Upper lobe of right lung (tissue), 1 donor: Measurements from ENCODE around the gene FCMR. TPM values are rescaled to one million over a fixed set of nuclear protein-coding genes. Genes with fewer than 3 reads are reported as not detected.
"Not testable (repeated sequence)": the region's sequence is repeated elsewhere in the genome, so short reads cannot be mapped to it uniquely, and the experiment has no call there.

Experiments used
- ATAC-seq: fragments of 200-7000 bp; cut with Tn5 transposase; one replicate; pipeline ENCODE4 v1.9.1; 2020; ENCODE audit warnings: mild to moderate bottlenecking, moderate library complexity
- DNase-seq: peaks from one replicate; pipeline ENCODE4 v3.0.0-alpha.2; 2020
- H3K27ac ChIP-seq: fragments of 200-600 bp; one replicate; pipeline ENCODE4 v1.8.0; 2022
- H3K27me3 ChIP-seq: fragments of 200-600 bp; one replicate; pipeline ENCODE4 v1.8.0; 2022; ENCODE audit warnings: mild to moderate bottlenecking
- H3K36me3 ChIP-seq: fragments of 200-600 bp; one replicate; pipeline ENCODE4 v1.8.0; 2022
- H3K4me1 ChIP-seq: fragments of 200-600 bp; one replicate; pipeline ENCODE4 v1.8.0; 2022
- H3K4me3 ChIP-seq: fragments of 200-600 bp; one replicate; pipeline ENCODE4 v1.8.0; 2022; ENCODE audit warnings: mild to moderate bottlenecking
- H3K9me3 ChIP-seq: fragments of 200-600 bp; one replicate; pipeline ENCODE4 v1.8.0; 2022
- intact Hi-C: fragments of 100-400 bp; cut with DNase I; formaldehyde crosslinking; loops from one replicate; pipeline ENCODE4 v1.11.0; 2022
- total RNA-seq: library from RNA; stranded (reverse); fragmentation: NEBNext Ultra II Directional; extraction: Animal tissue kit (Norgen Biotek cat#: 25700); gene quantifications from one replicate; pipeline ENCODE4 v1.2.1, GENCODE V29; 2021
- TF ChIP-seq, protein P1 (sequence below): fragments of 200-600 bp; IDR thresholded peaks from one replicate; pipeline ENCODE4 v1.8.0; 2022; ENCODE audit warnings: antibody characterized with exemption
- donor health status: DM: no; HTN: yes; CAD: no; lungs with severe emphysema.

Gene FCMR
- total RNA-seq, 1 donor from 2014 or later, result 12.6 TPM

- H3K9me3 ChIP-seq, result no peaks in the 10 kb centered on the region
Observed at GRCh38 chr1:206925106-206925736, 3.5 kb upstream of the FCMR start.

GRCh38 chr1:206924592-206925105 is 2.9 kb upstream of the FCMR start:
- TF ChIP-seq, protein P1, sequence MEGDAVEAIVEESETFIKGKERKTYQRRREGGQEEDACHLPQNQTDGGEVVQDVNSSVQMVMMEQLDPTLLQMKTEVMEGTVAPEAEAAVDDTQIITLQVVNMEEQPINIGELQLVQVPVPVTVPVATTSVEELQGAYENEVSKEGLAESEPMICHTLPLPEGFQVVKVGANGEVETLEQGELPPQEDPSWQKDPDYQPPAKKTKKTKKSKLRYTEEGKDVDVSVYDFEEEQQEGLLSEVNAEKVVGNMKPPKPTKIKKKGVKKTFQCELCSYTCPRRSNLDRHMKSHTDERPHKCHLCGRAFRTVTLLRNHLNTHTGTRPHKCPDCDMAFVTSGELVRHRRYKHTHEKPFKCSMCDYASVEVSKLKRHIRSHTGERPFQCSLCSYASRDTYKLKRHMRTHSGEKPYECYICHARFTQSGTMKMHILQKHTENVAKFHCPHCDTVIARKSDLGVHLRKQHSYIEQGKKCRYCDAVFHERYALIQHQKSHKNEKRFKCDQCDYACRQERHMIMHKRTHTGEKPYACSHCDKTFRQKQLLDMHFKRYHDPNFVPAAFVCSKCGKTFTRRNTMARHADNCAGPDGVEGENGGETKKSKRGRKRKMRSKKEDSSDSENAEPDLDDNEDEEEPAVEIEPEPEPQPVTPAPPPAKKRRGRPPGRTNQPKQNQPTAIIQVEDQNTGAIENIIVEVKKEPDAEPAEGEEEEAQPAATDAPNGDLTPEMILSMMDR, result no peak
- Histone ChIP-seq H3K4me1 (peaks cover 21% of the 10 kb centered on the region), H3K36me3 (no peaks in the 10 kb centered on the region), H3K4me3 (no peak overlapping the region), H3K27me3 (no peaks in the 10 kb centered on the region), H3K9me3 (no peaks in the 10 kb centered on the region), H3K27ac (peak overlapping the region; percentile 55)
- intact Hi-C loops, result no loop called here
- DNase-seq, result no peak
- peak; percentile 1 for ATAC-seq

More at GRCh38 chr1:206925106-206925736, 3.5 kb upstream of the FCMR start:
- Histone ChIP-seq H3K4me1 (peaks cover 21% of the 10 kb centered on the region), H3K27me3 (no peaks in the 10 kb centered on the region), H3K36me3 (no peaks in the 10 kb centered on the region), H3K4me3 (no peak overlapping the region), H3K27ac (peak overlapping the region; percentile 55)
- DNase-seq, result peak; percentile 82
- TF ChIP-seq, protein P1, result no peak
- intact Hi-C loops, result no loop called here
- ATAC-seq, result peak; percentile 74

- DNase-seq, H3K27ac ChIP-seq, H3K27me3 ChIP-seq, H3K9me3 ChIP-seq, H3K36me3 ChIP-seq, intact Hi-C loops, H3K4me3 ChIP-seq: not testable (repeated sequence)
- H3K4me1 ChIP-seq, result peaks cover 21% of the 10 kb centered on the region
- ATAC-seq, result peak; percentile 7
Observed at GRCh38 chr1:206923961-206924557, 2.3 kb upstream of the FCMR start.

DNA sequence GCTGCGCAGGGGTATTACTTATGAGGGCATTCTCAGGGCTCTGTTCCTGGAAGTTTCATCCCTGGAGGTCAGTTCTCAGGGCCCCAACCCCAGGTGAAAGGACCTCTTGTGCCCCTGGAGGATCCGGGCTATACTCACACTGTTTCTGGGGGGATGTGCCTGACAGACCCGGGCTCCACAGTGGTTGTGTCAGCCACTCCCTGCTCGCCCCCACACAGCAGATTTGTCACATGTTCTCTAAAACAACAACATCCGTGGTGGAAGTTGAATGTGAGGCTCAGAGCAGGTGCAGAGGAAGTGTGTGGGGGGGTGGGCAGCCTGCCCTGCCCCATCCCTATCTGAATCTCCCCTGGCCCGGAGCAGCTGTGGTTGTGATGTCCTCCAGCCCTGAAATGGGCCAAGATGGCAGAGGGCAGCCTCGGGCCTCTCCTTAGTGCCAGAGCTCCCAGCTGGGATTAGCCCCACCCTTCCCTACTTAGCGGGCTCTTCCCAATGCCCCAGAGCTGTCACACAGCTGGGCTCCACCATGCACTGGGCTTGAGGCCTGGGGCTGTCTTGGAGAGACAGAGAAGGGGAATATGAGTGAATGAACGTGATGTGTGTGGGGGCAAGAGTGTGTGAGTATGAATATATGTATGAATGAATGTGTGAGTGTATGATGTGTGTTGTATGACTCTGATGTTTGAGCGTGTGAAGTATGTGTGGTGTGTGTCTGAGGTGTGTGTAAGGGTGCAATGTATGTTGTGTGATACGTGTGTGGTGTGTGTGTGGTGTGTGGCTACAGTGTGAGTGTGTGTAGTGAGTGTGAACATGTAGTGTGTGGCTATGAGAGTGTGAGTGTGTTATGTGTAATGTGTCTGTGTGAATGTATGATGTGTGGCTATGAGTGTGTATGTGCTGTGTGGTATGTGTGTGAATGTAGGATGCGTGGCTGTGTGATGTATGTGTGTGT is 1.5 kb upstream of the FCMR start:
- H3K4me3 ChIP-seq, result no peak overlapping the region
- TF ChIP-seq, protein P1, result no peak
- no peaks in the 10 kb centered on the region for H3K27me3 ChIP-seq
- peak; percentile 45 for ATAC-seq
- H3K27ac ChIP-seq, result peak overlapping the region; percentile 68
- no peaks in the 10 kb centered on the region for H3K36me3 ChIP-seq
- H3K9me3 ChIP-seq, result no peaks in the 10 kb centered on the region
- peaks cover 21% of the 10 kb centered on the region for H3K4me1 ChIP-seq
- intact Hi-C loops, result no loop called here
- no peak for DNase-seq

DNA sequence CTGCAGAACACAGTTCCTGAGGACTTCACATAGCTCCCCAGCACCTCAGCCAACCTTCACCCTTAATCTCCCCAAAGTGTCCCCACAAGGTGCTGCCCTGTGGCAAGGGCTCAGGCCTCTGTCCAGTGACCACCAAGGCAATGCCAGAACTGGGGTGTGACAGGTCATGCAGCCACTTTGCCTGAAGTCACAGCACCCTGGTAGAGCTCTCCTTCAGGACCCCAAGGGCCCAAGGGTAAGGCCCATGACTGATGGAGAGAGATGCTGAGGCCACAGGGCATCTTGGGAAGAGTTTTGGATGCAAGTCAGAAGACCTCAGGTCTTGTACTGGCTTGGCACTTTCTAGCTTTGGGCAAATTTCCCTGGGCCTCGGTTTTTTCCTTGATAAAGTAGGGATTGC is 783 bp upstream of the FCMR start:
- H3K27ac ChIP-seq, result peak overlapping the region; percentile 68
- intact Hi-C loops, result no loop called here
- no peak overlapping the region for H3K4me3 ChIP-seq
- H3K9me3 ChIP-seq, result no peaks in the 10 kb centered on the region
- TF ChIP-seq, protein P1, result no peak
- DNase-seq, result no peak
- H3K36me3 ChIP-seq, result no peaks in the 10 kb centered on the region
- H3K4me1 ChIP-seq, result peaks cover 21% of the 10 kb centered on the region
- ATAC-seq, result no peak
- no peaks in the 10 kb centered on the region for H3K27me3 ChIP-seq
